H9 (cell line): ENCODE measurements around the gene TSPYL1. TPM values are rescaled to one million over a fixed set of nuclear protein-coding genes. Genes with fewer than 3 reads are reported as not detected.

ENCODE experiments used
- DNase-seq: peaks from one replicate; pipeline ENCODE4 v3.0.0-alpha.2; 2017
- H2AFZ ChIP-seq: one replicate; pipeline ENCODE4 v1.6.1; 2013; ENCODE audit warnings: mild to moderate bottlenecking, low read length, control low read depth, moderate library complexity
- H2AK5ac ChIP-seq: 2 replicates; pipeline ENCODE4 v1.6.1; 2013; ENCODE audit warnings: low read length, control low read depth, mixed read lengths; ENCODE audit not compliant: insufficient read length
- H2BK120ac ChIP-seq: one replicate; pipeline ENCODE4 v1.6.1; 2013; ENCODE audit warnings: low read depth, mild to moderate bottlenecking, low read length, control low read depth, inconsistent platforms; ENCODE audit not compliant: poor library complexity, severe bottlenecking
- H2BK12ac ChIP-seq: 2 replicates; pipeline ENCODE4 v1.6.1; 2013; ENCODE audit warnings: low read length, control low read depth, mixed read lengths, low read depth; ENCODE audit not compliant: insufficient read length
- H2BK15ac ChIP-seq: 2 replicates; pipeline ENCODE4 v1.6.1; 2013; ENCODE audit warnings: low read depth, low read length, control low read depth
- H2BK20ac ChIP-seq: one replicate; pipeline ENCODE4 v1.6.1; 2013; ENCODE audit warnings: low read depth, mild to moderate bottlenecking, low read length, control low read depth, inconsistent platforms; ENCODE audit not compliant: poor library complexity, severe bottlenecking
- H2BK5ac ChIP-seq: 2 replicates; pipeline ENCODE4 v1.6.1; 2013; ENCODE audit warnings: low read length, control low read depth, mixed read lengths; ENCODE audit not compliant: insufficient read length
- H3K14ac ChIP-seq: 2 replicates; pipeline ENCODE4 v1.6.1; 2013; ENCODE audit warnings: low read length, control low read depth; ENCODE audit not compliant: insufficient read depth
- H3K18ac ChIP-seq: 2 replicates; pipeline ENCODE4 v1.6.1; 2013; ENCODE audit warnings: low read depth, mild to moderate bottlenecking, mixed read lengths, low read length, control low read depth; ENCODE audit not compliant: insufficient read length
- H3K23ac ChIP-seq: 2 replicates; pipeline ENCODE4 v1.6.1; 2013; ENCODE audit warnings: low read length, control low read depth, mixed read lengths, low read depth; ENCODE audit not compliant: insufficient read length
- H3K23me2 ChIP-seq: 2 replicates; pipeline ENCODE4 v1.6.1; 2013; ENCODE audit warnings: low read depth, mild to moderate bottlenecking, mixed read lengths, low read length, control low read depth; ENCODE audit not compliant: insufficient read length, poor library complexity, severe bottlenecking
- H3K27ac ChIP-seq: 2 replicates; pipeline ENCODE4 v1.5.1; 2013; ENCODE audit warnings: low read length, control low read depth, mixed read lengths, low read depth; ENCODE audit not compliant: insufficient read length
- H3K27me3 ChIP-seq: 2 replicates; pipeline ENCODE4 v1.6.1; 2013; ENCODE audit warnings: low read length, control low read depth, inconsistent platforms; ENCODE audit not compliant: insufficient read depth
- H3K4ac ChIP-seq: 2 replicates; pipeline ENCODE4 v1.6.1; 2013; ENCODE audit warnings: low read depth, mild to moderate bottlenecking, control low read depth, inconsistent platforms, low read length, moderate library complexity
- H3K4me1 ChIP-seq: 2 replicates; pipeline ENCODE4 v1.6.1; 2013; ENCODE audit warnings: low read length, control low read depth, inconsistent platforms; ENCODE audit not compliant: insufficient read depth
- H3K4me2 ChIP-seq: 2 replicates; pipeline ENCODE4 v1.6.1; 2013; ENCODE audit warnings: low read length, control low read depth, mixed read lengths; ENCODE audit not compliant: insufficient read length, insufficient read depth
- H3K56ac ChIP-seq: 2 replicates; pipeline ENCODE4 v1.6.1; 2013; ENCODE audit warnings: low read depth, mild to moderate bottlenecking, mixed read lengths, low read length, control low read depth; ENCODE audit not compliant: insufficient read length
- H3K79me1 ChIP-seq: 2 replicates; pipeline ENCODE4 v1.6.1; 2013; ENCODE audit warnings: low read depth, mild to moderate bottlenecking, moderate library complexity, low read length, control low read depth, inconsistent platforms; ENCODE audit not compliant: insufficient read depth, poor library complexity, severe bottlenecking
- H3K79me2 ChIP-seq: 2 replicates; pipeline ENCODE4 v1.6.1; 2013; ENCODE audit warnings: low read length, control low read depth, inconsistent platforms; ENCODE audit not compliant: insufficient read depth
- H3K9ac ChIP-seq: 2 replicates; pipeline ENCODE4 v1.6.1; 2013; ENCODE audit warnings: low read length, control low read depth, mixed read lengths; ENCODE audit not compliant: insufficient read length; ENCODE audit errors: extremely low read depth
- H3K9me3 ChIP-seq: one replicate; pipeline ENCODE4 v1.6.1; 2013; ENCODE audit warnings: low read depth, low read length, inconsistent platforms; ENCODE audit not compliant: control insufficient read depth
- H3T11ph ChIP-seq: one replicate; pipeline ENCODE4 v1.6.1; 2013; ENCODE audit warnings: mild to moderate bottlenecking, low read length, control low read depth, inconsistent platforms
- H4K20me1 ChIP-seq: one replicate; pipeline ENCODE4 v1.6.1; 2013; ENCODE audit not compliant: control insufficient read depth, insufficient read length, insufficient read depth
- H4K5ac ChIP-seq: 2 replicates; pipeline ENCODE4 v1.6.1; 2013; ENCODE audit warnings: low read depth, mild to moderate bottlenecking, mixed read lengths, low read length, control low read depth; ENCODE audit not compliant: insufficient read length
- H4K8ac ChIP-seq: replicated peaks from 2 replicates; pipeline ENCODE4 v1.6.1; 2013; ENCODE audit warnings: low read length, control low read depth, mixed read lengths, low read depth; ENCODE audit not compliant: insufficient read length
- H4K91ac ChIP-seq: 2 replicates; pipeline ENCODE4 v1.6.1; 2013; ENCODE audit warnings: low read depth, mild to moderate bottlenecking, moderate library complexity, mixed read lengths, low read length, control low read depth; ENCODE audit not compliant: insufficient read length
- H3K27ac Mint-ChIP-seq, 3 experiments: 2 replicates in 2 of 3; 3 replicates in 1 of 3; pipeline ENCODE4 v1.8.0; 2020 to 2021; ENCODE audit warnings: mixed read lengths in 3 of 3, mild to moderate bottlenecking in 1 of 3, moderate library complexity in 1 of 3
- H3K27me3 Mint-ChIP-seq: 2 replicates; pipeline ENCODE4 v1.8.0; 2021; ENCODE audit warnings: low read depth, mild to moderate bottlenecking, moderate library complexity, mixed read lengths
- H3K36me3 Mint-ChIP-seq, 3 experiments: 2 replicates in 2 of 3; 3 replicates in 1 of 3; pipeline ENCODE4 v1.8.0; 2020 to 2021; ENCODE audit warnings: low read depth in 3 of 3, mixed read lengths in 3 of 3; ENCODE audit not compliant: insufficient read depth in 1 of 3
- H3K4me1 Mint-ChIP-seq, 2 experiments: 2 replicates each; pipeline ENCODE4 v1.8.0; 2020; ENCODE audit warnings: mixed read lengths in 2 of 2
- H3K4me3 Mint-ChIP-seq, 2 experiments: 2 replicates in 1 of 2; 3 replicates in 1 of 2; pipeline ENCODE4 v1.8.0; 2020 to 2021; ENCODE audit warnings: mild to moderate bottlenecking in 2 of 2, mixed read lengths in 2 of 2, moderate library complexity in 1 of 2
- H3K9me3 Mint-ChIP-seq, 2 experiments: 2 replicates in 1 of 2; 3 replicates in 1 of 2; pipeline ENCODE4 v1.8.0; 2020; ENCODE audit warnings: mild to moderate bottlenecking in 2 of 2, mixed read lengths in 2 of 2, moderate library complexity in 1 of 2
- WGBS: extraction: QIAGEN DNeasy Blood & Tissue Kit; methylation state at CpG from one replicate; pipeline ENCODE4 v1.1.7; 2013; ENCODE audit warnings: missing lambda C conversion rate, low lambda C conversion rate, mixed read lengths; ENCODE audit not compliant: insufficient read length; ENCODE audit errors: extremely low coverage; 5-methylcytosine and 5-hydroxymethylcytosine counted together
- total RNA-seq: library from RNA; stranded (reverse); gene quantifications from 2 replicates; pipeline ENCODE4 v1.2.1, GENCODE V29; 2021
- TF ChIP-seq, protein P1 (sequence below): fragments of 200-600 bp; sonication (generic); conservative IDR thresholded peaks from 3 replicates; pipeline ENCODE4 v1.8.0; 2021; ENCODE audit warnings: antibody characterized with exemption, mild to moderate bottlenecking

The TSPYL1 gene
- total RNA-seq, 1 experiment from 2014 or later, result 75.3 TPM

DNA sequence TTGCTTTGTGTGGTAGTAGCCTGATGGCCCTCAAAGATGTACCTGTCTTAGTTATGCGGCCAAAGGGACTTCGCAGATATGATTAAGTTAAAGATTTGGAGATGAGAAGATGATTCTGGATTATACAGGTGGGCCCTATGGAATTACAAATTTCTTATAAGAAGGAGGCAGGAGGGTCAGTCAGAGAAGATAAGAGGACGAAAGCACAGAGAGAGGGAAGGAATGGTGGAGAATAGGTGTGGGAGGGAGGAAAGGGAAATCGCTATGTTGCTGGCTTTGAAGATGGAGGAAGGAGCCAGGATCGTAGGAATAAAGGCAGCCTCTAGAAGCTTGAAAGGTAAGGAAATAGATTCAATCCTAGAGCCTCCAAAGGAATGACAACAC, 1.2 kb upstream of the TSPYL1 start:
- DNase-seq, result no peak
- Histone ChIP-seq H4K20me1 (no peaks in the 10 kb centered on the region), H4K8ac (no peak overlapping the region), H3K23me2 (peaks cover 10% of the 10 kb centered on the region), H3K9me3 (no peaks in the 10 kb centered on the region), H3K27ac (no peak overlapping the region), H3K18ac (peak overlapping the region; percentile 12), H2BK20ac (no peak overlapping the region), H3K4me2 (peak overlapping the region; percentile 87), H3K56ac (no peak overlapping the region), H2BK12ac (no peak overlapping the region), H3T11ph (no peak overlapping the region), H4K91ac (peak overlapping the region; percentile 26), H2BK15ac (no peak overlapping the region), H2BK5ac (no peak overlapping the region), H3K79me2 (peaks cover 15% of the 10 kb centered on the region), H2AFZ (no peak overlapping the region), H3K27me3 (no peaks in the 10 kb centered on the region), H3K23ac (no peak overlapping the region), H3K4me1 (peaks cover 3% of the 10 kb centered on the region; the same call in 1 of the 2 replicates), H2BK120ac (no peak overlapping the region), H3K79me1 (peaks cover 6% of the 10 kb centered on the region), H3K14ac (no peak overlapping the region), H2AK5ac (peak overlapping the region; percentile 14), H3K4ac (no peak overlapping the region), H3K9ac (no peak overlapping the region), H4K5ac (no peak overlapping the region)
- Mint-ChIP-seq H3K4me1 (peaks cover 36 to 42% of the 10 kb centered on the region in 2 experiments), H3K4me3 (peak overlapping the region; percentile 96 to 99), H3K9me3 (no peaks in the 10 kb centered on the region), H3K36me3 (peaks cover 6 to 24% (median 21%) of the 10 kb centered on the region in 3 experiments; a peak in 6 of 7 replicates), H3K27me3 (no peaks in the 10 kb centered on the region; the same call in 1 of the 2 replicates), H3K27ac (peak overlapping the region in 2 of 3 experiments; percentile 8 to 100; a peak in 2 of 7 replicates)
- TF ChIP-seq, protein P1, sequence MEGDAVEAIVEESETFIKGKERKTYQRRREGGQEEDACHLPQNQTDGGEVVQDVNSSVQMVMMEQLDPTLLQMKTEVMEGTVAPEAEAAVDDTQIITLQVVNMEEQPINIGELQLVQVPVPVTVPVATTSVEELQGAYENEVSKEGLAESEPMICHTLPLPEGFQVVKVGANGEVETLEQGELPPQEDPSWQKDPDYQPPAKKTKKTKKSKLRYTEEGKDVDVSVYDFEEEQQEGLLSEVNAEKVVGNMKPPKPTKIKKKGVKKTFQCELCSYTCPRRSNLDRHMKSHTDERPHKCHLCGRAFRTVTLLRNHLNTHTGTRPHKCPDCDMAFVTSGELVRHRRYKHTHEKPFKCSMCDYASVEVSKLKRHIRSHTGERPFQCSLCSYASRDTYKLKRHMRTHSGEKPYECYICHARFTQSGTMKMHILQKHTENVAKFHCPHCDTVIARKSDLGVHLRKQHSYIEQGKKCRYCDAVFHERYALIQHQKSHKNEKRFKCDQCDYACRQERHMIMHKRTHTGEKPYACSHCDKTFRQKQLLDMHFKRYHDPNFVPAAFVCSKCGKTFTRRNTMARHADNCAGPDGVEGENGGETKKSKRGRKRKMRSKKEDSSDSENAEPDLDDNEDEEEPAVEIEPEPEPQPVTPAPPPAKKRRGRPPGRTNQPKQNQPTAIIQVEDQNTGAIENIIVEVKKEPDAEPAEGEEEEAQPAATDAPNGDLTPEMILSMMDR, result no peak
- 100% methylated on average over 2 of the region's 5 CpGs for WGBS
